ENCODE data around the gene STK25.
"Not testable (repeated sequence)": the region's sequence is repeated elsewhere in the genome, so short reads cannot be mapped to it uniquely, and the experiment has no call there.

Gene STK25

DNA sequence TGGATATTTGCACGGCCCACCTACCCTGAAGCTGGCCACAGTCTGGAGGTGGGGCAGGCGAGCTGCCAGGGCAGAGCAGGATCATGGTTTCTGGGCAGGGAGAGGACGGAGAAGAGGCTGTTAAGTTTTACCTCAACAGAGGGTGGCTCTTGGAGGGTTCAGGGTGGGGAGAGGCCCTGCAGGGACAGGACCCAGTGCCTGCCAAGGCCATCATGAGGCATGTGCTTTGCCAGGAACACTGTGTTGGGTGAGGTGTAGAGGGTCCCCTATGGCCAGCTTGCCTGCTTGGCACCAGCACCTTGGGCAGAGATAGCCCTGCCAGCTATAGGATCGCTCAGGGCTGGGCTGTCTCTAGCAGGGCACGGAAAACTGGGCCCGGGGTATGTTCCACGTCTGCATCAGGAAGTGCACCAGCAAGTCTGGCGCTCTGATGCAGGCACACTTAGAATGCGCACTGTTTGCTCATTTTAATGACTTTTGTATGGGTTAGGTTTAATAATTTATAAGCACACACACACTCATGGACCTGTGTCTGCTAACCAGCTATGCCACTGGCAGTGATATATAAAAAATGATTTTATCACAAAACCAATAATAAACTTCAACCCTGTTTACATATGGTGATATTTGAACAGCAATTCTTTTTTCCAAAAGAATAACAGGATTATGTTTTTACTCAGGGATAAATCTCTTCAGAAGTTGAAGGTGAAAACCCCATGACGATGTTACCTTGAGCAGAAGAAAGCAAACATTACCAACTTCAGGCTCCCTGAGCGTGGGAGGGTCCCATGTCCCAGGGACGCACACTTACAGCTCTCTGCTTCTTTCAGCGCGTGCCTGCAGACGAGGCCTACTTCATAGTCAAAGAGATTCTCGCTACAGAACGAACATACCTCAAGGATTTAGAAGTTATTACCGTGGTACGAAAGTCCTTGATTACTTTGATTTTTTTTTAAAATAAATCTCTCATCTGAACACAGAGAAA lies 46.4 kb downstream of the STK25 start:
- peak; percentile 92 for DNase-seq (ENCODE audit: low read depth)
- TF ChIP-seq, protein P1, sequence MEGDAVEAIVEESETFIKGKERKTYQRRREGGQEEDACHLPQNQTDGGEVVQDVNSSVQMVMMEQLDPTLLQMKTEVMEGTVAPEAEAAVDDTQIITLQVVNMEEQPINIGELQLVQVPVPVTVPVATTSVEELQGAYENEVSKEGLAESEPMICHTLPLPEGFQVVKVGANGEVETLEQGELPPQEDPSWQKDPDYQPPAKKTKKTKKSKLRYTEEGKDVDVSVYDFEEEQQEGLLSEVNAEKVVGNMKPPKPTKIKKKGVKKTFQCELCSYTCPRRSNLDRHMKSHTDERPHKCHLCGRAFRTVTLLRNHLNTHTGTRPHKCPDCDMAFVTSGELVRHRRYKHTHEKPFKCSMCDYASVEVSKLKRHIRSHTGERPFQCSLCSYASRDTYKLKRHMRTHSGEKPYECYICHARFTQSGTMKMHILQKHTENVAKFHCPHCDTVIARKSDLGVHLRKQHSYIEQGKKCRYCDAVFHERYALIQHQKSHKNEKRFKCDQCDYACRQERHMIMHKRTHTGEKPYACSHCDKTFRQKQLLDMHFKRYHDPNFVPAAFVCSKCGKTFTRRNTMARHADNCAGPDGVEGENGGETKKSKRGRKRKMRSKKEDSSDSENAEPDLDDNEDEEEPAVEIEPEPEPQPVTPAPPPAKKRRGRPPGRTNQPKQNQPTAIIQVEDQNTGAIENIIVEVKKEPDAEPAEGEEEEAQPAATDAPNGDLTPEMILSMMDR (IDR thresholded peaks at IDR 0.05; ENCODE audit: control insufficient read depth, extremely low read depth, insufficient read depth) = no peak
- H3K4me3 ChIP-seq (ENCODE audit: low read depth, low read length) = no peak overlapping the region

- TF ChIP-seq, protein P1 (IDR thresholded peaks at IDR 0.05; ENCODE audit: control insufficient read depth, extremely low read depth, insufficient read depth) = no peak
- DNase-seq (ENCODE audit: low read depth) = no peak
- H3K4me3 ChIP-seq (ENCODE audit: low read depth, low read length) = no peak overlapping the region
Measured at GRCh38 chr2:241460631-241461030, 47.8 kb downstream of the STK25 start.

DNA sequence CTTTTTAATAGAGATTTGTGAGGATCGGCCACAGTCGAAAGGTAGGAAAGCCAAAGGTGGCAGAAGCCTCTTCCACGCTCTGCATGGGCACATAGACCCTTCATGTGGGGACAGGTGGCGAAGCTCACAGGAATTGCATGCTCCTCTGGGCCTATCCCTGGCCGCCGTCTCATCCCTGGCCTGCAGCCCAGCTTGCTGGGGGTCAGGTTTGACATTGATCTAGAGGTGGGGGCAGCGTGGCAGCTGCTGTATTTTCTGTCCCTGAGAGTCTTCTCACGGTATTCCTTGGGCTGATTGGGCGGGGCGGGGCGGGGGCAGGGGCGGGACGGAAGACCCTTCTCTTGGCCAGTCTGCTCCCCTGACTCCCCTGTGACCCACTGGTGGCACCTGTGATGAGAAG lies 48.9 kb downstream of the STK25 start:
- TF ChIP-seq, protein P1 (IDR thresholded peaks at IDR 0.05; ENCODE audit: control insufficient read depth, extremely low read depth, insufficient read depth) = no peak
- DNase-seq (ENCODE audit: low read depth) = no peak
- no peak overlapping the region for H3K4me3 ChIP-seq (ENCODE audit: low read depth, low read length)

- TF ChIP-seq, protein P1 (IDR thresholded peaks at IDR 0.05; ENCODE audit: control insufficient read depth, extremely low read depth, insufficient read depth) = no peak
- H3K4me3 ChIP-seq (ENCODE audit: low read depth, low read length) = no peak overlapping the region
- no peak for DNase-seq (ENCODE audit: low read depth)
Measured at GRCh38 chr2:241458687-241459086, 49.7 kb downstream of the STK25 start.

- DNase-seq (ENCODE audit: low read depth) = no peak
- TF ChIP-seq, protein P1 (IDR thresholded peaks at IDR 0.05; ENCODE audit: control insufficient read depth, extremely low read depth, insufficient read depth) = no peak
- H3K4me3 ChIP-seq (ENCODE audit: low read depth, low read length) = no peak overlapping the region
Measured at GRCh38 chr2:241456546-241456945, 51.8 kb downstream of the STK25 start.

DNA sequence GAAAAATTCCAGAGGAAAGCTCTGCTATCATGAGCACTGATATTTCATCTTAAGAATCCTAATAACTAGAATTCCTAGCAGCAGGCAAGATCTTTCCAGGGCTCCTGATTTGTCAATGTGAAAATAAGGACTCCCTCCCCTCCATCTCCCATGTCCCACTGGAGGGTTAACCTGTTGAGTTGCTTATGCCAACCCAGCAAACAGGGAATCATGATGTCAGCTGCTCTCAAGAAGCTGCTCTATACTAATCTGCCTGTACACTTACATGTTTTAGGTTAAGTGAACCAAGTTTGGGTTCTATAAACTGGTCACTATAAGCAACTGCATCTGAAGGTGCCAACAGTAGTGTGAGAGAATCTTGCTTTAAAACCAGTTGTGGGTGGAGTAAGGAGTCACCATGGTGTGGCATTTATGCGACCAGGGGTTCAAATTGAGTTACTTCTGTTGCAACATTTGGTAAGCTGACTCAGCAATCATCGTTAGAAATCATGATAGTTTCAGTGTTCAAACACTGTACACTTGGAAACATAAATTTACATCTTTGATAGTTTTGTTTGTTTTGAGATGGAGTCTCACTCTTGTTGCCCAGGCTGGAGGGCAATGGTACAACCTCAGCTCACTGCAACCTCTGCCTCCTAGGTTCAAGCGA lies 53.4 kb downstream of the STK25 start:
- DNase-seq (ENCODE audit: low read depth) = no peak
- no peak overlapping the region for H3K4me3 ChIP-seq (ENCODE audit: low read depth, low read length)
- TF ChIP-seq, protein P1 (IDR thresholded peaks at IDR 0.05; ENCODE audit: control insufficient read depth, extremely low read depth, insufficient read depth) = no peak

DNA sequence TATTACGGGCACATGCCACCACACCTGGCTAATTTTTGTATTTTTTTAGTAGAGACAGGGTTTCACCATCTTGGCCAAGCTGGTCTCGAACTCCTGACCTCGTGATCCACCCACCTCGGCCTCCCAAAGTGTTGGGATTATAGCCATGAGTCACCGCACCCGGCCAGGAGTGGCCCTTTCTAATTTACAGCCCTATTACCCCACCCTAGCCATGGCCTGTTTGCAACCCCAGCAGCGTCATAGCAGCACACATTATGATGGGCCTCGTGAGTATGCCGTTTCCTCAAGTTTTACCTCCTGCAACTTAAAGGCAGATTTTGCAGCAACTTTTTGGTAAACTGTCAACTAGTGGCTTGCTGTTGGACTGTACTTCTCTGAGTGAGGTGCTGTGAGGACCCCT lies 54.5 kb downstream of the STK25 start:
- not testable (repeated sequence) for DNase-seq (ENCODE audit: low read depth); H3K4me3 ChIP-seq (ENCODE audit: low read depth, low read length)

All from LNCaP clone FGC (cell line).